ENCODE measurements around the gene SLC41A3.
A peak's percentile ranks its signal among the peaks of the same experiment; 100 is the strongest.

Gene SLC41A3

DNA sequence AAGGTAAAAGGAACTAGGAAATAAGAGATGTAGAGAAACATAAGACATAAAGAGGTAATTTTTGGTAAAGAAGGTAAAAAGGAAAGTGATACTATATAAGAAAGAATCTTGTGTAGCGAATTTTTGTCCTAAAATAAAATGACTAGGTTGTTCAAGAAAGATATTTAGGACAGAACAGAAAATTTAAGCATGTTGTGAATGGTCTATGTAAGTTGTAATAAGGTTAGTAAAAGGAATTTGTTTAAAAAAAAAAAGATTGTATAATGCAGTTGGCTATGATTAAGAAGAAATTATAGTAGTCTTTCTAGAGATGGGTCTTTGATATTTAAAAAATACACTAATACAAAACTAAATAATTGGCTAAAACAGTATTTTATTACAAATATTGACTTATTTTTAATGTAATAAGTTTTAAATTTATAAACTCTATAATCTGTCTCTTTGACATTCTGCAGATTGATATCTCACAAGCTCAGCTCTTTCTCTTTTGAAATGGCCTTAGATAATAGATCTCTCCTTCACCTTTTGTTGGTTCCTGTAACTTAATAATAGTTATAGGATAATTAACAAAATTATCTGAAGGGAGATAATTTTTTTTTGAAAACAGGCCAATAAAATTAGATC, 3.7 kb upstream of the SLC41A3 start:
- TF ChIP-seq, protein P1, sequence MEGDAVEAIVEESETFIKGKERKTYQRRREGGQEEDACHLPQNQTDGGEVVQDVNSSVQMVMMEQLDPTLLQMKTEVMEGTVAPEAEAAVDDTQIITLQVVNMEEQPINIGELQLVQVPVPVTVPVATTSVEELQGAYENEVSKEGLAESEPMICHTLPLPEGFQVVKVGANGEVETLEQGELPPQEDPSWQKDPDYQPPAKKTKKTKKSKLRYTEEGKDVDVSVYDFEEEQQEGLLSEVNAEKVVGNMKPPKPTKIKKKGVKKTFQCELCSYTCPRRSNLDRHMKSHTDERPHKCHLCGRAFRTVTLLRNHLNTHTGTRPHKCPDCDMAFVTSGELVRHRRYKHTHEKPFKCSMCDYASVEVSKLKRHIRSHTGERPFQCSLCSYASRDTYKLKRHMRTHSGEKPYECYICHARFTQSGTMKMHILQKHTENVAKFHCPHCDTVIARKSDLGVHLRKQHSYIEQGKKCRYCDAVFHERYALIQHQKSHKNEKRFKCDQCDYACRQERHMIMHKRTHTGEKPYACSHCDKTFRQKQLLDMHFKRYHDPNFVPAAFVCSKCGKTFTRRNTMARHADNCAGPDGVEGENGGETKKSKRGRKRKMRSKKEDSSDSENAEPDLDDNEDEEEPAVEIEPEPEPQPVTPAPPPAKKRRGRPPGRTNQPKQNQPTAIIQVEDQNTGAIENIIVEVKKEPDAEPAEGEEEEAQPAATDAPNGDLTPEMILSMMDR (IDR thresholded peaks at IDR 0.05; ENCODE audit: control insufficient read depth, extremely low read depth, insufficient read depth) = no peak
- H3K4me3 ChIP-seq (ENCODE audit: low read depth, low read length) = no peak overlapping the region
- no peak for DNase-seq (ENCODE audit: low read depth)

DNA sequence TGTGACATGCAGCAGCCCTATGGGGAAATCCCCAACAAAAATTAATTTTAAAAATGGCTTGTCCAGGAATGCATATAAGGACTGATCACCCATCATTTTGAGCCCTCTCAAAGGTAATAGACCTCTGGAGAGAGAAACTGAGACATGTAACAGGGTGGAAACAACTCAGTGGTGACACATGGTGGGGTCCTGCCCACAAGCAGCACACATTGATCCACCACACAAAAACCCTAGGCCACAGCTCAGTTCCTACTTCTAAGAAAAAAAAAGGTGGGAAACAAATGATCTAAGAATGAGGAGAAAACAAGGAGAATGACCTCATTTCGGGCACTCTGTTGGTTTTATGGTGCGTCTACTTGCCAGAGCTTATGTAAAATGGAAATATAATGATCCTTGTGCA, 1.9 kb upstream of the SLC41A3 start:
- H3K4me3 ChIP-seq (ENCODE audit: low read depth, low read length) = no peak overlapping the region
- TF ChIP-seq, protein P1 (IDR thresholded peaks at IDR 0.05; ENCODE audit: control insufficient read depth, extremely low read depth, insufficient read depth) = no peak
- DNase-seq (ENCODE audit: low read depth) = no peak

DNA sequence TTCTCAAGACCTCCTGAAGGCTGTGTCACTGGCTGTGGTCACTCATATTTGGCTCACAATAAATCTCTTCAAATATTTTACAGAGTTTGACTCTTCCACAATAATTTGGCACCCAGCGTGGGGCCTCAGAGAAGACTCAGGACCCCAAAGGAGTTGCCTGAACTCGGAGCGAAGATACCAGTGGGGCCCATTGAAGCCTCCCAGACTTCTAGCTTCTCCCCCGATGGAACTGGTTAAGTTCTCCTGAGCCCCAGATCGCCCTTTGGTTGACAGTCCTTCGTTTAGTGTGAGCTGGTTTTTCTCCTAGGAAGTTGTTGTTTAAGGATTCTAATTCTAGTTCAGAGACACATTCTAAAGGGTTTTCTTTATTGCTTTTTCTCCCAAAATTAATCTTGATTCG, 1.4 kb upstream of the SLC41A3 start:
- TF ChIP-seq, protein P1 (IDR thresholded peaks at IDR 0.05; ENCODE audit: control insufficient read depth, extremely low read depth, insufficient read depth) = no peak
- no peak overlapping the region for H3K4me3 ChIP-seq (ENCODE audit: low read depth, low read length)
- no peak for DNase-seq (ENCODE audit: low read depth)

DNA sequence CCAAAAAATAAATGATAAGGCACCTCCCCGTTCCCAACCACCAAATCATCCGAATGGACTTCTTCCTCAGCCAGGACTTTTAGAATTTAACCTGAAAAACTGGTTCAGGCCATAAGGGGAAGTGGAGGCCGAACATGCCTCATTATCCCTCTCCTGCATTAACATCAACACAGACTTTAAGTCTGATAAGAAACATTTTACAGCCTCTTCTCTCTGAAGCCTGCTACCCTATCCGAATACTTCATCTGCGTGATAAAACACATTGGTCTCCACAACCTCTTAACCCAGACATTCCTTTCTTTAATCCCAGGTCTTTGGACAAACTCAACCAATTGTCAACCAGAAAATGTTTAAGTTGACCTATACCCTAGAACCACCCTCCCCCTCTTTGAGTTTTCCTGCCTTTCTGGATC, 850 bp upstream of the SLC41A3 start:
- H3K4me3 ChIP-seq (ENCODE audit: low read depth, low read length) = peak overlapping the region; percentile 70
- DNase-seq (ENCODE audit: low read depth) = no peak
- TF ChIP-seq, protein P1 (IDR thresholded peaks at IDR 0.05; ENCODE audit: control insufficient read depth, extremely low read depth, insufficient read depth) = no peak

DNA sequence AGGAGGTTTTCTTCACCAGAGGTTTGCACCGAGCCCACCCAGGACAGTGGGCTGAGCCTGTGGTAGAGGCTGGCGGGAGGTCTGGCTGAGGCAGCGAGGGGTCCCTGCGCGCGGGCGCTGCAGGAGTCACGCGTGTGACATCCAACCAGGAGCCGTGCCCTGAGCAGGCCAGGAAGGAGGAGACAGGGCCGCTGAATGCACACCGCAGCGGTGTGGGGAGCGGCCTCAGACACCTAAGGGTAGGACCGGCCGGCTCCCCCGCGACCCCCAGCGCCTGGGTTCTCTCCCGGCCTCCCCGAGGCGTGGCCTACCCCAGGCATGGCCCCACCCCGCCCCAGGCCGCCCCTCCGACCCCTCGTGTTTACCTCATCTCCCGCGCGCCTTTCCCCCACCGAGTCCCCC, 412 bp downstream of the SLC41A3 start:
- TF ChIP-seq, protein P1 (IDR thresholded peaks at IDR 0.05; ENCODE audit: control insufficient read depth, extremely low read depth, insufficient read depth) = no peak
- H3K4me3 ChIP-seq (ENCODE audit: low read depth, low read length) = peak overlapping the region; percentile 70
- no peak for DNase-seq (ENCODE audit: low read depth)

DNA sequence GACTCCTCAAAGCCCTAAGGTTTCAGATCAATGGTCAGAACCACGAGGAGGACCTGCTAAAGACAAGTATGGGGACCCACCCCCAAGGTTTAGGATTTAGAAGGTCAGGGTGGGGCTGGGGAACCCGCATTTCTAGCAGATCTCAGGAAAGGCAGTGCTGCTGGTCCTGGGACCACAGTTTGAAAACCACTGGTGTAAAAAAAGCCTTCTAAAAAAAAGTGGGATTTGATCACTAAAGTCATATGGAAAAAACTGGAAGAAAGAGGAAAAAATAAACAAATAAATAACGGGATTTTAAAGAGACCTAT, 832 bp downstream of the SLC41A3 start:
- DNase-seq (ENCODE audit: low read depth) = no peak
- TF ChIP-seq, protein P1 (IDR thresholded peaks at IDR 0.05; ENCODE audit: control insufficient read depth, extremely low read depth, insufficient read depth) = no peak
- H3K4me3 ChIP-seq (ENCODE audit: low read depth, low read length) = peak overlapping the region; percentile 70

Measured in LNCaP clone FGC (cell line).